GM12874 (cell line): ENCODE results near the gene EML3.

Source experiments
- CTCF ChIP-seq: IDR thresholded peaks from 2 replicates; pipeline ENCODE4 v1.5.1; 2011; ENCODE audit warnings: low read depth, mild to moderate bottlenecking, control low read depth, low read length, moderate library complexity; ENCODE audit not compliant: insufficient read depth

The EML3 gene

GRCh38 chr11:62627713-62628112 lies 15.1 kb upstream of the EML3 start:
- 0 out of 2 replicates have a peak, but pooled peaks have one; percentile 4 for TF ChIP-seq CTCF

DNA sequence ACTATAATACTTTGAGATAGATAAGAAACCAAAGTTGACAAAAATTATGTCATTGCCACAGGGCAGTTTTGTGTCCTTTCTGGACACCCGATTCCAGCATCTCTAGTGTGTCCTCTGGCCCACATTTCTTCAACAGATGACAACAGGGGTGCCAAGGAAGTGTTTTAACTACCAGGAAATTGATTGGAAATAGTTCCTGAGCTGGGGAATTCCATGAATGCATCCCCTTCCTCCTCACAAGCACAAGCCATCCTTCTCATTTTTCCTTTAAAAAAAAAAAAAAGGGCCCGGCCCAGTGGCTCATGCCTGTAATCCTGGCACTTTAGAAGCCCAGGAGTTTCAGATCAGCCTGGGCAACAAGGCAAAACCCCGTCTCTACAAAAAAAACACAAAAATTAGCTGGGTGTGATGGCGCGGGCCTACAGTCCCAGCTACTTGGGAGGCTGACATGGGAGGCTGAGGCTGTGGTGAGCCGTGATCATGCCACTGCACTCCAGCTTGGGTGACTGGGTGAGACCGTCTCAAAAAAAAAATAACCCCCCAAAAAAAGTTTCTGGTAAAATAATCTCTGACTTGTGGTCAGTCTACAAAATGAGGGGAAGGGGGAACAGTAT lies 10.0 kb upstream of the EML3 start:
- no peak for TF ChIP-seq CTCF

DNA sequence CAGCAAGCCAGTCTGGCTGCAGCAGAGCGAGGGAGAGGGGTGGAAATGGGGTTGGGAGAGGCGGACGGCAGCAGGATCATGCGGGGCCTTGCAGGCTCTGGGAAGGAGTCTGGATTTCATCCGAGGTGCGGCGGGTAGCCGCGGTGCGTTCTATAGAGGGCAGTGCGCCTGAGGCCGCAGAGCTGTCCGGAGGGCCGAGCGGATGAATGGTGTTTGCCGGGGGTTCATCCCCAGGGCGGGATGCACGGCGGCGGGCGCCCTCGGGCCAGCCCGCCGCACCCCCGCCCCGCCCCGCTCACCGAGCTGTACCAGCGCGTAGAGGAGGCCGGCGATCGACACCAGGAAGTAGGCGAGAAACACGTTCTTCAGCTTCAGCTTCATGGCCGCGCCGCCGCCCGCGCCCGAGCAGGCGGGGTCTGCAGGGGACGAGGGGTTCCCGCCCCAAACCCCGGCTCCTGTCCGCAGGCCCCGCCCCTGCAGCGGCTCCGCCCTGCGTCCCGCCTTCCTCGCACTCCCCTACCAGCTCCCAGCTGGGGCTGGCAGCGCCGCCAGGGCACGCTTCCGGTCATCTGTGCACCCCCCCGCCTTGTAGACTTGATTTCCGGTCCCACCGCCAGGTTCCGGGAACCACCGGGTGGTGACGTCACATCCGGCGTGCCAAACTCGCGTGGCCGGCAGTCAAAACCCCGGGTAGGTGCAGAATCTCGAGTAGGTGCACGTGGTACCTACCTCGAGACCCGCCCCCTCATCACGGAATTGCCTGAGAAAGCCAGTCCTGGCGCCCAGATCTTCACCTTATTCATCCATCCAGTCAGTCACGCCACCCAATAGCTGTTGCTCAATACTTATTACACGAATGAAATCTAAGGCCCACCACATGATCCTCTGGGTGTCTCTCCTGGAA lies 9.2 kb upstream of the EML3 start, which contains the start of gene B3GAT3:
TSS of gene B3GAT3 (minus strand) at position 420 of the 904 bp plus-strand sequence. CDS start at position 381, 39 bp downstream.
- no peak for TF ChIP-seq CTCF

DNA sequence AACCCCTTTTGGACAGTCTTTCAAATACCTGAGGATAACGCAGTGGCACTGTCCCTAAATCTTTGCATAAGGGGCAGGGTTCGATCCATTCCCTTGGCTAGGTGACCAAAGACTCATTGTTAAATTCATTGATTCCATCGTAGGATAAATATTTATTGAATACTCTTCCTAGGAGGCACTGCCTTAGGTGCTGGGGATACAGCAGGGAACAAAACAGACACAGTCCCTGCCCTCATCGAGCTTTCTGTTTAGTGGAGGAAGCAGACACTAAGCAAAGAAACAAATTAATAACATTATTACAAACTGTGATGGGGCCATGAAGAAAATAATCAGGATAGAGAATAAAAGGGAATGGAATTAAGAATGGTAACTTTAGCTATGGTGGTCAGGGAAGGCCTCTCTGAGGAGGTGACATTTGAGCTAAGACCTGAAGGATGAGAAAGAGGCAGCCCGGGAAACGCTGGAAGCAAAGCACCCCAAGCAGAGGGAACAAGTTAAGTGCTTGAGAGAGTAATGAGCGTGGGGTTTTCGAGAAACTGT lies 8.5 kb upstream of the EML3 start:
- TF ChIP-seq CTCF = no peak

DNA sequence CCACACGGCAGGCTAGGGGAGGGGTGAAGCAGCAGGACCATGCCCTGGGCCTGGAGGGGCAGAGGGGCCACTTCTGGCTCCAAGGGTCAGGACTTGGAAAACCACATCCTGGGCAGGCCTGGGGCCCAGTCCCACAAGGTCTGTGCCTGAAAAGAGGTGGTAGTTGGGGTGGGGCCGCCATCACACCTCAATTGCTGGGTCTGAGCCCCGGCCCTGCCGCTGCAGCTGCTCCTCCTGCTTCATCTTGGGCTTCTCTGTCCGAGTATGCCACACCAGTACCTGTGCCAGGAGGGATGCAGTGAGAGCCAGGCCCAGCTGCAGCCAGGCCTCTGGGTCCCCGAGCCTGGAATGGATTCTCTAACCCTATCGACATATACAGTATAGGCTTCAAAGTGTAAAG lies 2.9 kb upstream of the EML3 start:
- TF ChIP-seq CTCF = no peak

DNA sequence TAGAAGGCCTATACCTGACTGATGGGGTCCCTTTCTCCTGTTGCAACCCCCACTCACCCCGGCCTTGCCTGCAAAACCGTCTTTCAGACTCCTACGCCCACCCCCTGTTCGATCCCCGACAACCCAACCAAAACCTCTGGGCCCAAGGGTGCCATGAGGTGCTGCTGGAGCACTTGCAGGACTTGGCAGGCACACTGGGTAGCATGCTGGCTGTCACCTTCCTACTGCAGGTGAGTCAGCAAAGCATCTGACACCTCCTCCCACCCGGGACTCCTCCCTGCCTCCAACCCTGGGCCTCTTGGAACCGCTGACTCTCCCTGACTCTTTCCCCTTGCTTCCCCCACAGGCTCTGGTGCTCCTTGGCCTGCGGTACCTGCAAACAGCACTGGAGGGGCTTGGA lies 1.7 kb upstream of the EML3 start:
- no peak for TF ChIP-seq CTCF

- TF ChIP-seq CTCF = no peak
Measured at GRCh38 chr11:62613291-62613778, 760 bp upstream of the EML3 start.
